Skin of body (tissue), 3 donors: Measurements from ENCODE around the gene CAPN3. TPM values are rescaled to one million over a fixed set of nuclear protein-coding genes. Genes with fewer than 3 reads are reported as not detected.

Experiments used
- DNase-seq: peaks from one replicate; lab custom pipeline; 2025; lab: John Stamatoyannopoulos, UW
- small RNA-seq: library from RNA; depleted of rRNA; stranded (forward); fragments of <200 nt; gene quantifications from one replicate; pipeline ENCODE3, GENCODE V24; 2014; ENCODE audit warnings: low replicate concordance
- total RNA-seq: library from RNA; depleted of rRNA; stranded (reverse); fragments of >200 nt; gene quantifications from one replicate; pipeline ENCODE4 v1.2.3, GENCODE V29; 2014

Gene CAPN3
- total RNA-seq, 1 donor from 2014 or later, result 66.0 TPM

DNA sequence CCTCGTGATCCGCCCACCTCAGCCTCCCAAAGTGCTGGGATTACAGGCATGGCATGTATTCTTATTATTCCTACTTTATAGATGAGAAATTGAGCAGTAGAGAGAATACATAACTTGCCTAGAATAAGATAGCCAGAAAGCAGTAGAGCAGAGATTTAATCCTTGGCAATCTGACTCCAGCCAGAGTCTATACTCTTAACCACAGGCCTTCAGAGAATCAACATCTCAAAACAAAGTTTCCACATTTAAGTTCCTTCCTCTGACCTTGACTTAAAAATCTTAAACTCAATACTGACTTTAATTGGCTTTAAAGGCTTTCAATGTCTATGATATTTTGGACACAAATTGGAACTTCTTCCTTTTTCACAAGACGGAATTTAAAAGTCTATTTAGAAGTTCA is 94.5 kb downstream of the CAPN3 start:
- no peak for DNase-seq

- no peak for DNase-seq
Observed at GRCh38 chr15:42456531-42456930, 97.2 kb downstream of the CAPN3 start.

- DNase-seq, result peak; percentile 37
Observed at GRCh38 chr15:42456971-42457370, 97.7 kb downstream of the CAPN3 start.

DNA sequence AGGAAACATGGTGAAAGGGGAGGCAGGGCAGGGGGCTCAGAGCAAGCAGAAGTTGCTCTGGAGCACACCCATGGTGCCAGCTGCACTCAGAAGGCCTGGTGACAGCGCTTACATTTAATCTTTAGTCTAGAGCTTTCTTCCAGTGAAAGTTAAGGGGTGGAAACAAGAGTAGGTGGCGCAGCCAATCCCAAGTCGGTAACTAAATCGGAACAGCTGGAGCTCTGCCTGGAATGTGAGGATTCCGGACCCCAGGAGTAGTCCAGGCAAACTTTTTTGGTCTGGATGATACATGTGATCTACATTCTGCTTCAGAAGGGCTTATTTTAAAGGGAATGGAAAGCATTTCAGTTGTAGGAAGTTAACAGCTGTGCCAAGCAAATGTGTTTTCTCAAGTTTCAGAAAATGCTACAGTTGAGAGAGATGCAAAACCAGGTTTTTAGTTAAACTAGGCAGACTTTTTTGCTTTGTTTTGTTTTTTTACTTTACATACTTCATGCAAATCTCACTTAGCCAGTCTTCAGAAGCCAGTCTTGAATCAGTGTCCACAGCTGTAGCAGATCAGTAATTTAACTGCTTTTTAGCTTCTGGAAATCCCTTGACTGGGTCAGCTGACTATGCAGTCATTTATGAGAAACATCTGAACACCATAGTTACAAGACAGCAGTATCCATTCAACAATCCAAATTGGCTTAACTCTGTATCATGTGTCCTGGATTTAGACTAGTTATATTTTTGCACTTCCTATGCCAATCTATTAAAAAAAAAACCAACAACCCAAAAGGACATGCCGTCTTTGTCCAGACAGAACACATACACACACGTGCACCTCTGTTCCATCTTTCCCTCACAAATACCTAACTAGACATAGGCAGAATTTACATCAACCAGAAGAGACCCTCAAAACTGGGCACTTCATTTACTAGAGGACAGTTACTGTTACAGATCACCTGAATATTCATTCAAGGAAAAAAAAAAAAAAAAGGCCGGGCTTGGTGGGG is 98.4 kb downstream of the CAPN3 start:
- DNase-seq, result peak; percentile 99

DNA sequence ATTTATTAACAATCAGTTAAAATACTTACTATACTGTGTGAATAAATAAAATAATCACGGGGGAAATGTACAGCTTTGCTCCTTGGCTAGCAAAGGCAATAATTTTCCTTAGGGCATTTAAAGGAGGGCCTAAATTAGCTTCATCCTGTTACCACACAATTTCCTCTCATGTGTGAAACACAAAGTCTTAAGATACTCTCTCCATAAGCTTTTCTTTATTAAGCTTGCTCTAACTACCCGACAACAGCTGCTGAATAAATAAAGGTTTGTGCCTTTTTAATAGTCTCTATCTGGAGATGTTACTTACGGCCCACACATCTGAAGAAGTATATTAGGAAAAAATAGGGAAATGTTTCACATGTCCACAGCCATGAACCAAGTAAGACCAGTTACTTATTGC is 102.0 kb downstream of the CAPN3 start:
- DNase-seq, result peak; percentile 18

Small RNA genes within 50 kb of the gene (small RNA-seq; reads per million reads assigned to genes)
- gene RNU6-188P, result not detected

Other genes with a start within 250 kb of the CAPN3 start
- gene PLA2G4F, start 202.9 kb upstream of the CAPN3 start, total RNA-seq, result 6.8 TPM
- gene VPS39, start 151.2 kb upstream of the CAPN3 start, total RNA-seq, result 44.2 TPM
- gene GANC, start 86.3 kb upstream of the CAPN3 start, total RNA-seq, result 20.7 TPM
- gene TMEM87A, start 86.1 kb upstream of the CAPN3 start, total RNA-seq, result 85.9 TPM
- gene ZNF106, start 131.6 kb downstream of the CAPN3 start, total RNA-seq, result 91.1 TPM
- gene SNAP23, start 136.1 kb downstream of the CAPN3 start, total RNA-seq, result 58.8 TPM
- 17.4 TPM for gene LRRC57, start 189.3 kb downstream of the CAPN3 start, total RNA-seq
- gene HAUS2, start 189.3 kb downstream of the CAPN3 start, total RNA-seq, result 21.0 TPM
- gene STARD9, start 216.1 kb downstream of the CAPN3 start, total RNA-seq, result 41.8 TPM